Natural killer cell (primary cell): ENCODE data around the gene XDH. TPM values are rescaled to one million over a fixed set of nuclear protein-coding genes. Genes with fewer than 3 reads are reported as not detected.

Experiments
- ATAC-seq, 3 donors: fragments of 150-1000 bp in 2 of 3; fragments of 200-7000 bp in 1 of 3; cut with Tn5 transposase; 1 replicate in 1 of 3; 2 replicates in 2 of 3; pipeline ENCODE4 v1.10.0; 2021; ENCODE audit warnings: mild to moderate bottlenecking in 2 of 3, moderate library complexity in 2 of 3
- DNase-seq, 2 donors: peaks; one replicate each; pipeline versions ENCODE4 v3.0.0 to v3.0.0-alpha.2; 2013 to 2021; ENCODE audit warnings: mixed read lengths in 1 of 2
- H3K27ac ChIP-seq: one replicate; pipeline ENCODE4 v1.5.1; 2013; ENCODE audit warnings: mild to moderate bottlenecking, low read length
- H3K27me3 ChIP-seq: one replicate; pipeline ENCODE4 v1.6.1; 2013; ENCODE audit warnings: low read length; ENCODE audit not compliant: control insufficient read depth, insufficient read depth
- H3K36me3 ChIP-seq: one replicate; pipeline ENCODE4 v1.6.1; 2013; ENCODE audit warnings: low read length; ENCODE audit not compliant: control insufficient read depth, insufficient read depth
- H3K4me1 ChIP-seq: one replicate; pipeline ENCODE4 v1.6.1; 2013; ENCODE audit warnings: low read length; ENCODE audit not compliant: control insufficient read depth, insufficient read depth
- H3K4me3 ChIP-seq: one replicate; pipeline ENCODE4 v1.5.1; 2013; ENCODE audit warnings: low read length
- H3K9me3 ChIP-seq: one replicate; pipeline ENCODE4 v1.6.1; 2013; ENCODE audit warnings: low read length; ENCODE audit not compliant: control insufficient read depth, insufficient read depth
- H3K27ac Mint-ChIP-seq, 2 donors: one replicate each; pipeline ENCODE4 v1.8.0; 2022; ENCODE audit warnings: mild to moderate bottlenecking in 2 of 2, mixed read lengths in 2 of 2, moderate library complexity in 1 of 2
- H3K27me3 Mint-ChIP-seq, 2 donors: one replicate each; pipeline ENCODE4 v1.8.0; 2022; ENCODE audit warnings: low read depth in 2 of 2, mixed read lengths in 2 of 2
- H3K36me3 Mint-ChIP-seq: one replicate; pipeline ENCODE4 v1.8.0; 2022; ENCODE audit warnings: mixed read lengths
- H3K4me1 Mint-ChIP-seq, 2 donors: one replicate each; pipeline ENCODE4 v1.8.0; 2022; ENCODE audit warnings: mixed read lengths in 2 of 2
- H3K4me3 Mint-ChIP-seq: one replicate; pipeline ENCODE4 v1.8.0; 2022; ENCODE audit warnings: mild to moderate bottlenecking, moderate library complexity, mixed read lengths
- H3K9me3 Mint-ChIP-seq, 2 donors: one replicate each; pipeline ENCODE4 v1.8.0; 2022; ENCODE audit warnings: mixed read lengths in 2 of 2
- CTCF ChIP-seq: fragments of 200-600 bp; IDR thresholded peaks from one replicate; pipeline ENCODE4 v1.8.0; 2022; ENCODE audit warnings: antibody characterized with exemption
- WGBS: methylation state at CpG from one replicate; pipeline ENCODE4 v1.1.7; 2013; ENCODE audit warnings: missing lambda C conversion rate; ENCODE audit not compliant: insufficient coverage; 5-methylcytosine and 5-hydroxymethylcytosine counted together
- intact Hi-C: fragments of 100-400 bp; cut with micrococcal nuclease; formaldehyde crosslinking; loops from one replicate; pipeline ENCODE4 v1.14.2; 2022
- total RNA-seq, 4 donors: library from RNA; stranded (reverse); fragments of 120-200 nt in 1 of 4; gene quantifications; one replicate each; pipeline versions ENCODE4 v1.2.3 to v1.2.4, GENCODE V29; 2013 to 2022

XDH gene
- total RNA-seq, 3 donors from 2014 or later (not counting 1 experiment from before 2014, with no cell fraction given): not detected

DNA sequence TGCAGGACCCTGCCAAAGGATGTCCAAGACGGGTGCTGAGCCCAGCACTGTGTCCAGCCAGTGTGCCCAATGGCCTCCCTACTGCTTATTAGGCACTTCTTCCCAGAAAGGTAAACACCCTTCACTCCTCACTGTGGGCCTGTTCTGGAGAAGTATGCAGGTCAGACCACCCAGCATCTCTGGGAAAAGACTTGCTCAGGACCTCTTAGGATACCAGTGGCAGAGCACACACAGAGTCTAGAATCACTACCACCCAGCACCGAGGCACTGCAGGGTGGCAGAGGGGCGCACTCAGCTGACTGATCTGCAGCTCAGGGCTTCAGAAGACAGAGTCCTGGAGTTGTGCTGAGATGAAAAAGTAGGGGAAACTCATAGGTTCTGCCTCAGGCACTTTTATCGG, 25.8 kb downstream of the XDH start:
- Histone ChIP-seq H3K27me3 (no peaks in the 10 kb centered on the region), H3K27ac (no peak overlapping the region), H3K9me3 (no peaks in the 10 kb centered on the region), H3K4me1 (no peaks in the 10 kb centered on the region), H3K36me3 (no peaks in the 10 kb centered on the region), H3K4me3 (no peak overlapping the region)
- Mint-ChIP-seq H3K4me3 (no peak overlapping the region), H3K27me3 (peaks cover 3 to 10% of the 10 kb centered on the region in 2 donors), H3K27ac (no peak overlapping the region), H3K36me3 (no peaks in the 10 kb centered on the region), H3K4me1 (no peaks in the 10 kb centered on the region), H3K9me3 (peaks cover 0 to 3% of the 10 kb centered on the region in 2 donors)
- DNase-seq (no peak), ATAC-seq (no peak)
- no peak for TF ChIP-seq CTCF
- intact Hi-C loops: no loop called here
- WGBS: 86% methylated on average over 4 of the region's 4 CpGs

DNA sequence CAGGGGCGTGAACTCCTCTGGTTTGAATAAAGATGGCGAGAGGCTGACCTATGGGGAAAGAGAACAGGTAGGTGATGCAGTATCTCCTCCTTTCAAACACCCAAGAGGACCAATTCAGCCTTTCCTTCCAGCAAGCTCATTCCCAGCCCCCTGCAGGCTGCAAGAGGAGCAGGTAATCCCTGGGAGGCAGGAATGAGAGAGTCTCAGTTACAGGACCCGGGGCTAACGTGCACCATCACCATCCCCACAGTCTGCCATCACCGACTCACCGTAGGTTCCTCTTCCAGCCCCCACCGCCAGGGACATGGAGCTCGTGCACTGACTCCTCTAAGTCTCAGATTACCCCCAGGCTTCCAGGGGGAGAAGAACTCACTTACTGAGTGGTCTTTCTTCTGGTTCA, 26.7 kb downstream of the XDH start:
- 80% methylated on average over 7 of the region's 8 CpGs for WGBS
- no peak overlapping the region for H3K27ac Mint-ChIP-seq
- H3K27me3 ChIP-seq: no peaks in the 10 kb centered on the region
- no peak overlapping the region for H3K4me3 ChIP-seq
- no peak overlapping the region for H3K27ac ChIP-seq
- H3K9me3 ChIP-seq: no peaks in the 10 kb centered on the region
- no peaks in the 10 kb centered on the region for H3K36me3 ChIP-seq
- no peaks in the 10 kb centered on the region for H3K4me1 Mint-ChIP-seq
- DNase-seq (no peak), ATAC-seq (no peak)
- no peaks in the 10 kb centered on the region for H3K36me3 Mint-ChIP-seq
- peaks cover 2 to 3% of the 10 kb centered on the region in 2 donors for H3K27me3 Mint-ChIP-seq
- TF ChIP-seq CTCF: no peak
- intact Hi-C loops: no loop called here
- no peaks in the 10 kb centered on the region for H3K4me1 ChIP-seq
- no peak overlapping the region for H3K4me3 Mint-ChIP-seq
- no peaks in the 10 kb centered on the region for H3K9me3 Mint-ChIP-seq

DNA sequence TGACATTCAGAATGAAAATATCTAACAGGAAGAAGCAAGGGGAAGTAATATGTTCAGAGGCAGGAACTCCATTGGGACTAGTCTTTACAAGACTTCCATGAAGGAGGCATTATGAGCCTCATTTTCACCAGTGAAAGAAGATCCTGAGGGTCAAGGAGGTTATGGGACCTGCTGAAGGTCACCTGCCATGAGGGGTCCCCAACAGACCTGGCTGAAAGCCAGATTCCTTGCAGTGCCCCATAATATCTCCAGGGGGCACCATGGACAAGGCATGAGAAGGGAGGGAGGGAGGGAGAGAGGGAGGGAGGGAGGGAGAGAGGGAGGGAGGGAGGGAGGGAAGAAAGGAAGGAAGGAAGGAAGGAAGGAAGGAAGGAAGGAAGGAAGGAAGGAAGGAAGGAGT, 27.9 kb downstream of the XDH start:
- no peaks in the 10 kb centered on the region for H3K9me3 ChIP-seq
- H3K4me3 Mint-ChIP-seq: no peak overlapping the region
- no peaks in the 10 kb centered on the region for H3K4me1 Mint-ChIP-seq
- no peak overlapping the region for H3K27ac Mint-ChIP-seq
- no peaks in the 10 kb centered on the region for H3K9me3 Mint-ChIP-seq
- H3K36me3 Mint-ChIP-seq: no peaks in the 10 kb centered on the region
- H3K4me3 ChIP-seq: no peak overlapping the region
- H3K4me1 ChIP-seq: no peaks in the 10 kb centered on the region
- ATAC-seq (no peak), DNase-seq (no peak)
- intact Hi-C loops: no loop called here
- H3K36me3 ChIP-seq: no peaks in the 10 kb centered on the region
- peaks cover 0 to 3% of the 10 kb centered on the region in 2 donors for H3K27me3 Mint-ChIP-seq
- no peak for TF ChIP-seq CTCF
- no peak overlapping the region for H3K27ac ChIP-seq
- no peaks in the 10 kb centered on the region for H3K27me3 ChIP-seq

DNA sequence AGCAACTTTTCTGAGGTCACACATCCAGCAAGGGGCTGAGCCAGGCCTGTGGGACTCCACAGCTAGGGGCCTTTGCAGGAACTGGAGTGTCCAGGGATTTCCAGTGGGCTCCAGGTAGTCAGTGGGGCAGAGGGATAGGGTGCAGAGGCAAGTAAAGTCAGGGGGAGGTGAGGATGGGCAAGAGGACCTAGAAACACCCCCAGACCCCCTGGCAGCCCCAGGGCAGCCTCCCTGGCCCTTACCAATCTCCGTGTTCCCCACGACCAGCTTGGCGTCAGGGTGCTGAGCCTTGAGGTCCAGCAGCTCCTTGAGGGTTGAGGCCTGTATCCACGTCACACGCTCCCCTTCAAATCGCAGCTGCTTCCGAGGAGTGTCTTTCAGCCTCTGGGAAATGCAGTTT, 28.4 kb downstream of the XDH start:
- ATAC-seq: no peak
- intact Hi-C loops: no loop called here
- no peak overlapping the region for H3K27ac Mint-ChIP-seq
- Histone ChIP-seq H3K9me3 (no peaks in the 10 kb centered on the region), H3K27me3 (no peaks in the 10 kb centered on the region), H3K27ac (no peak overlapping the region), H3K4me3 (no peak overlapping the region), H3K36me3 (no peaks in the 10 kb centered on the region), H3K4me1 (no peaks in the 10 kb centered on the region)
- no peak overlapping the region for H3K4me3 Mint-ChIP-seq
- no peak for TF ChIP-seq CTCF
- H3K36me3 Mint-ChIP-seq: no peaks in the 10 kb centered on the region
- H3K9me3 Mint-ChIP-seq: no peaks in the 10 kb centered on the region
- DNase-seq: no peak
- H3K27me3 Mint-ChIP-seq: peaks cover 0 to under 1% of the 10 kb centered on the region in 2 donors
- H3K4me1 Mint-ChIP-seq: no peaks in the 10 kb centered on the region
- WGBS: 93% methylated on average over 7 of the region's 7 CpGs
